ENCODE data around the gene CLMN. TPM values are rescaled to one million over a fixed set of nuclear protein-coding genes. Genes with fewer than 3 reads are reported as not detected.

CLMN gene
- polyA plus RNA-seq, 3 donors = 22.0 to 33.7 (median 23.2) TPM

DNA sequence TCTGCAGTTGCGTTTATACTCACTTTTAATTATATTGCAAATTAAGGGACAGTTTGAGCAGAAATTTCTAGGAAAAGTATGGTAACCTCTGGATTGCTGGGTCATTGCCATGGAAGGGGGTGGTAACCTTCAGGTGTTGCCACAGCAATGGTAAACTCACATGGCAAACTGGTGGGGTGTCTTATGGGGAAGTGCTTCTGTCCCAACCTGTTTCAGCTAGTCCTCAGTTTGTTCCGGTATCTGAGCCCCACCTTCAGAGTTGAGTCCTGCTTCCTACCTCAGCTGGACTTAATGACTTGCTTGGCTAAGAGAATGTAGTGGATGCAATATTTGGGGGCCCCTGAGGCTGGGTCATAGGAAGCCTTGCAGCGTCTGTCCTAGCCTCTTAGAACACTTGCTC, 7.3 kb upstream of the CLMN start:
- 100% methylated on average over 2 of the region's 3 CpGs for WGBS (ENCODE audit: insufficient coverage)
- Histone ChIP-seq H3K27ac (ENCODE audit: low read depth in 1 of 2, low read length in 2 of 2) (no peak overlapping the region), H4K20me1 (ENCODE audit: insufficient read depth, low read length) (no peaks in the 10 kb centered on the region), H3K4me2 (replicated peaks; ENCODE audit: extremely low read depth, low read length, poor library complexity, severe bottlenecking) (no peak overlapping the region), H3K4me3 (replicated peaks in 1 of 3; ENCODE audit: low read depth in 2 of 3, low read length in 3 of 3) (no peak overlapping the region), H3K27me3 (ENCODE audit: control insufficient read depth in 2 of 2, insufficient read depth in 2 of 2, low read length in 2 of 2) (no peaks in the 10 kb centered on the region), H3K9ac (ENCODE audit: insufficient read depth, low read length, poor library complexity, severe bottlenecking) (no peak overlapping the region), H3K79me2 (ENCODE audit: insufficient read depth, low read length) (no peaks in the 10 kb centered on the region), H3K9me3 (replicated peaks in 1 of 2; ENCODE audit: control insufficient read depth in 1 of 2, insufficient read depth in 1 of 2, low read length in 2 of 2) (no peaks in the 10 kb centered on the region), H2AFZ (ENCODE audit: insufficient read depth, low read depth, low read length, poor library complexity, severe bottlenecking) (no peak overlapping the region), H3K4me1 (ENCODE audit: control insufficient read depth in 1 of 2, insufficient read depth in 2 of 2, low read length in 2 of 2) (peaks cover 18 to 37% of the 10 kb centered on the region in 2 donors), H3K36me3 (replicated peaks in 1 of 2; ENCODE audit: control insufficient read depth in 1 of 2, insufficient read depth in 2 of 2, low read length in 2 of 2) (no peaks in the 10 kb centered on the region)
- Mint-ChIP-seq H3K27me3 (ENCODE audit: low read depth in 3 of 3) (peaks cover 3 to 7% (median 3%) of the 10 kb centered on the region in 3 donors), H3K36me3 (peaks cover 0 to 7% of the 10 kb centered on the region in 2 donors), H3K9me3 (no peaks in the 10 kb centered on the region), H3K4me1 (peaks cover 38% of the 10 kb centered on the region), H3K27ac (no peak overlapping the region), H3K4me3 (no peak overlapping the region)
- peak in 1 of 3 donors; percentile 43 for DNase-seq
- intact Hi-C loops (cut with micrococcal nuclease) = loop anchor here in 1 of 2 donors (10.0 kb wide), 1 partner anchor 142 kb away; no protein-coding TSS in a partner anchor
- TF ChIP-seq, protein P1, sequence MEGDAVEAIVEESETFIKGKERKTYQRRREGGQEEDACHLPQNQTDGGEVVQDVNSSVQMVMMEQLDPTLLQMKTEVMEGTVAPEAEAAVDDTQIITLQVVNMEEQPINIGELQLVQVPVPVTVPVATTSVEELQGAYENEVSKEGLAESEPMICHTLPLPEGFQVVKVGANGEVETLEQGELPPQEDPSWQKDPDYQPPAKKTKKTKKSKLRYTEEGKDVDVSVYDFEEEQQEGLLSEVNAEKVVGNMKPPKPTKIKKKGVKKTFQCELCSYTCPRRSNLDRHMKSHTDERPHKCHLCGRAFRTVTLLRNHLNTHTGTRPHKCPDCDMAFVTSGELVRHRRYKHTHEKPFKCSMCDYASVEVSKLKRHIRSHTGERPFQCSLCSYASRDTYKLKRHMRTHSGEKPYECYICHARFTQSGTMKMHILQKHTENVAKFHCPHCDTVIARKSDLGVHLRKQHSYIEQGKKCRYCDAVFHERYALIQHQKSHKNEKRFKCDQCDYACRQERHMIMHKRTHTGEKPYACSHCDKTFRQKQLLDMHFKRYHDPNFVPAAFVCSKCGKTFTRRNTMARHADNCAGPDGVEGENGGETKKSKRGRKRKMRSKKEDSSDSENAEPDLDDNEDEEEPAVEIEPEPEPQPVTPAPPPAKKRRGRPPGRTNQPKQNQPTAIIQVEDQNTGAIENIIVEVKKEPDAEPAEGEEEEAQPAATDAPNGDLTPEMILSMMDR (IDR thresholded peaks at IDR 0.05) = no peak

DNA sequence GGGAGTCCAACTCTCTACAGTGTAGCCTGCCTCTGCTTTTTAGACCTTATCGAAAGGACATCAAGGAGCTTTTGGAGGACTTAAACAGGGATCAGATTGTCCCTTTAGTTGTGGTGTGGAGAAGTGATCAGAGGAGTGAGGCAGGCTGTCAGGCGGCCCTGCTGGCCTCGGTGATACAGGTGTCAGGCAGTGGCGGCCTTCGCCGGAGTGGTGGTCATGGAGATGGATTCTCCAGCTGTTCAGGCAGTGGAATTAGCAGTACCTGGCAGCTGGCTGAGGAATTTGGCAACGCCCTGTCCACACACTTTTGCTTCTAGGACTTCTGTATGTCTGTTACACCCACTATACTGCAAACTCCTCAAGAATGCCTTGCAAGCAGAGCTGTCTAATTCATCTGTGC, 4.2 kb upstream of the CLMN start:
- Histone ChIP-seq H3K27ac (ENCODE audit: low read depth in 1 of 2, low read length in 2 of 2) (peak overlapping the region in 1 of 2 donors; percentile 85), H4K20me1 (ENCODE audit: insufficient read depth, low read length) (peaks cover 1% of the 10 kb centered on the region), H3K27me3 (ENCODE audit: control insufficient read depth in 2 of 2, insufficient read depth in 2 of 2, low read length in 2 of 2) (no peaks in the 10 kb centered on the region), H3K9me3 (replicated peaks in 1 of 2; ENCODE audit: control insufficient read depth in 1 of 2, insufficient read depth in 1 of 2, low read length in 2 of 2) (no peaks in the 10 kb centered on the region), H3K36me3 (replicated peaks in 1 of 2; ENCODE audit: control insufficient read depth in 1 of 2, insufficient read depth in 2 of 2, low read length in 2 of 2) (no peaks in the 10 kb centered on the region), H2AFZ (ENCODE audit: insufficient read depth, low read depth, low read length, poor library complexity, severe bottlenecking) (no peak overlapping the region), H3K79me2 (ENCODE audit: insufficient read depth, low read length) (peaks cover under 1% of the 10 kb centered on the region), H3K9ac (ENCODE audit: insufficient read depth, low read length, poor library complexity, severe bottlenecking) (no peak overlapping the region), H3K4me1 (ENCODE audit: control insufficient read depth in 1 of 2, insufficient read depth in 2 of 2, low read length in 2 of 2) (peaks cover 44 to 58% of the 10 kb centered on the region in 2 donors), H3K4me2 (replicated peaks; ENCODE audit: extremely low read depth, low read length, poor library complexity, severe bottlenecking) (no peak overlapping the region), H3K4me3 (replicated peaks in 1 of 3; ENCODE audit: low read depth in 2 of 3, low read length in 3 of 3) (no peak overlapping the region)
- DNase-seq = no peak
- Mint-ChIP-seq H3K4me3 (no peak overlapping the region), H3K27ac (peak overlapping the region in 2 of 7 donors; percentile 58 to 82), H3K27me3 (ENCODE audit: low read depth in 3 of 3) (peaks cover 2 to 8% (median 5%) of the 10 kb centered on the region in 3 donors), H3K9me3 (peaks cover 0 to 2% (median 0%) of the 10 kb centered on the region in 7 donors), H3K36me3 (peaks cover 0 to 7% of the 10 kb centered on the region in 2 donors), H3K4me1 (peaks cover 57% of the 10 kb centered on the region)
- intact Hi-C loops (cut with micrococcal nuclease) = loop anchor here (5.0 to 10.0 kb wide), 3 partner anchors 33 to 162 kb away; no protein-coding TSS in a partner anchor
- TF ChIP-seq, protein P1 (IDR thresholded peaks at IDR 0.05) = no peak
- WGBS (ENCODE audit: insufficient coverage) = 100% methylated on average over 7 of the region's 7 CpGs
